ENCODE data around the gene VPS11.

VPS11 gene

GRCh38 chr11:119121008-119121810 is 53.6 kb downstream of the VPS11 start, which contains the start of gene HINFP:
TSS of gene HINFP (plus strand) at chr11:119121580. CDS start at chr11:119126945, 5,365 bp downstream.
- DNase-seq (ENCODE audit: low read depth, low spot score) = peak; percentile 100

- no peak for DNase-seq (ENCODE audit: low read depth, low spot score)
These were observed 54.1 kb downstream of the VPS11 start for GRCh38 chr11:119121811-119122124.

GRCh38 chr11:119125821-119126220 is 58.2 kb downstream of the VPS11 start:
- no peak for DNase-seq (ENCODE audit: low read depth, low spot score)

- no peak for DNase-seq (ENCODE audit: low read depth, low spot score)
These were observed 59.2 kb downstream of the VPS11 start for GRCh38 chr11:119126675-119127268.

GRCh38 chr11:119130662-119131061 is 63.0 kb downstream of the VPS11 start:
- DNase-seq (ENCODE audit: low read depth, low spot score) = no peak

Data from activated naive CD8-positive, alpha-beta T cell treated with anti-CD3 and anti-CD28 coated beads, Interleukin-2, amount 50 U/mL, for 16 hours (primary cell).